Measurements from ENCODE around the gene LCE1D.

LCE1D gene

DNA sequence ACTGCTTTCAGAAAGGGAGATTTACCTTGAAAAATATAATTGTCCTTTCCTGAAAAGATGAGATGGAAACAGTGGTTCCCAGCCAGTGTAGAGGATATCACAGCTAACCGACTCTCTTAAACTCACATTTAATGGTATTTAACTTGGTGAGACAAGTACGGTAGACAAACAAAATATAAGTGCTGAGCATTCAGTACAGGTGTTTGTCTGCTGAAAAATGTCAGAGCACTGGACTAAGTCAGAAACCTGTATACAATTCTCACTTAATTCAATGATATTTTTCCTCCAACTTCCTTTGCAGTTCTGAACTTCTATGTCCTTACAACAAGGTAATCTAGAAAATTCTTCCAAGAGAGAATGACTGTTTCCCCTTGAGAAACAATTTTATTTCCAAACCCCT, 15.2 kb downstream of the LCE1D start, which contains the start of gene LCE1B:
TSS of gene LCE1B (plus strand) at position 301 of the 400 bp plus-strand sequence. CDS start 476 bp downstream, outside the sequence.
- no peak for DNase-seq (ENCODE audit: low read depth in 3 of 3, low spot score in 1 of 3)

DNA sequence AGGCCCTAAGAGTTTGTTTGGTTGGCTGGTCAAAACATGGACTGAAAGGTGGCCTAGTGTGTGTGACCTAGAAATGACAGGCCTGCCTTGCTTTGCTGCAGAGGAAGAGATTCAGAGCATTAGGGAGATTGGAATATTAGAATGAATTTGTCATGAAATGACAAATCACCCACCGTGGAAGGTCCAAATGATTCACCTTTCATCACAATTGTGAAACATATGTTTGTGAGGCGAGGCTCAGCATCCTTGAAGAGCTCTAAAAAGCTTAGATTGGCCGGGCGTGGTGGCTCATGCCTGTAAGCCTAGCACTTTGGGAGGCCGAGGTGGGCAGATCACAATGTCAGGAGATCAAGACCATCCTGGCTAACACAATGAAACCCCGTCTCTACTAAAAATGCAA, 20.8 kb downstream of the LCE1D start:
- DNase-seq (ENCODE audit: low read depth in 3 of 3, low spot score in 1 of 3): no peak

DNA sequence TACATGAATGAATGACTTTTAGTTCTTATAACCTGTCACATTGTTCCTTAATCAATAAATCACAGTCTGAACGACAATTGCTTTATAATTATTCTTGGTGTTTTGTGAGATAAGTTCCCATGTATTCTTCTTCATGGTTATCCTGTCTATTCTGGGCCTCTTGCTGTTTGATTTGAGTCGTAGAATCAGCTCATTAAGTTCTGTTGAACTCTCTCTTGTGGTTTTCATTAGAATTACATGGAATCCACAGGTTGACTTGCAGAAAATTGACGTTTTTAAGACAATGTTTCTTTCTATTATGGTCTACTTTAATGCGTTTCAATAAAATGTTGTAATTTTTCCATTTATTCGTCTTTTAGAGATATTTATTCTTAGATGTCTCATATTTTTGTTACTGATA, 26.8 kb downstream of the LCE1D start:
- DNase-seq (ENCODE audit: low read depth in 3 of 3, low spot score in 1 of 3): no peak

DNA sequence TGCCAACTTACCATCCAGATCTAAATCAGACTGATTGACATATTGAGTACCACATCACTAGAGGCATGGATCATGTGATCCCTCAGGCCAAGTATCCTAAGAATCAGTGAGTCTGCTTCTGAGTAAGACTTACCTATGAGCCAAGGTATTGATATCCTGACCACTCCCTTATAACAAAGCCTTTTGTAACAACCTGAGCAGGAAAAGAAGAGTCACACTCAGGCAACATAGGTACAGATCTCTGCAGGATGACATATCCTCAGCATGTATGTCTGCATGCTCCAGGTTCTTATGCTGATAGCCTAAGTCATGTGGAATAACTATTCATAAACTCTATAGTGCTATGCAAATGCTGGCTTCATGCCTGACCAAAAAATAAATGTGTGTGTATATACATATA, 28.4 kb downstream of the LCE1D start:
- no peak for DNase-seq (ENCODE audit: low read depth in 3 of 3, low spot score in 1 of 3)

DNA sequence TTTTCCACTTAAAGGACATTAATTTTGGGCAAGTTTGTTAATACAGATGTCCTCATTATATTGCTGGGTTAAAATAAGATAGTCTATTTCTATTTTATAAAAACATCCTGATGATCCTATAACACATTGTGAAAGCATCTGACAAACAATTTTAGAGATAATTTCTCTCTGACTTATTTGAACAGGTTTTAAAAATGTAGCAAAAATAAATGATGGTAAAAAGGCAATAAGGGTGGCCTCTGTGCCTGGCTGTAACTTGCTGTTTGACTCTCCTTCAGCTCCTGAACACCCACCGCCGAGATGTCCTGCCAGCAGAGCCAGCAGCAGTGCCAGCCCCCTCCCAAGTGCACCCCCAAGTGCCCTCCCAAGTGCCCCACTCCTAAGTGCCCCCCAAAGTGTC, 30.7 kb downstream of the LCE1D start, which contains the start of gene LCE1A:
TSS of gene LCE1A (plus strand) at position 301 of the 400 bp plus-strand sequence. CDS start at position 301, 0 bp downstream.
- no peak for DNase-seq (ENCODE audit: low read depth in 3 of 3, low spot score in 1 of 3)

DNA sequence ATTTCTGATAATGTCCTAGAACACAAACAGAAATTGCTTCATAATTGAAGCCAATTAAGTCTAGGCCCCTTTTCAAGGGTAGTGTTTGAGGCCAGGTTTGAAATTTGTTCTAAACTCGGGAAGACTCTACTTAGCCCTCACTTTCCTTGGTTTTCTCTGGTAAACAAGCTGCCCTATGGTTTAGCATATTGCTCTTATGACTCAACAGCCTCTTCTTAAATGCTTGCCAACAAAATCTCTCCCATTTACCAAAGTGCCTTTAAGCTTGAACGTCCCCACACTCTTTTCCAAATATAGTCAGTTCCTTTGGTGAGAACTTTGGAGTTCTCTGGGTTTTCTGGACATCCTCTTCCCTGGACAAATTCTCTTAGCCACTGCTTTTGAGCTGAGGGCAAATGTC, 40.3 kb downstream of the LCE1D start:
- DNase-seq (ENCODE audit: low read depth in 3 of 3, low spot score in 1 of 3): no peak

DNA sequence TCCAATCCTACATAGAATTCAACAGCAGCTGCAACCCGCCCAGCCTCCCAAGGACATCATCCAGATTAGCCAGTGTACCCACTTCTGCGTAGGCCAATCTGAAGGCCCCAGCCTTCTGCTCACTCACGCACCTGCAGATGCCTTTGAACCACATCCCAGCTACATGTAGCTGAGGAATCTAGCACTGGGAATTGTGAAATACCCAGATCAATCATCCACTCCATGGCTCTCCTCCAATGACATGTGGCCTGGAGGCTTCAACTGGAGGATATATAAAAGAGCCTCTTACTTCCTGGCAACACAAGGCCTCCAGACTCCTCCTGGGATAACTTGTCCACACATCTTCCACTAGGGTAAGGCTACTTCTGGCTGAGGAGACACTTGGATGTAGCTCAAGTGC, 46.0 kb downstream of the LCE1D start, which contains the start of gene LCE6A:
TSS of gene LCE6A (plus strand) at position 301 of the 400 bp plus-strand sequence. CDS start 665 bp downstream, outside the sequence.
- no peak for DNase-seq (ENCODE audit: low read depth in 3 of 3, low spot score in 1 of 3)
